Right atrium auricular region (tissue), 2 donors: Measurements from ENCODE around the gene RPH3AL. TPM values are rescaled to one million over a fixed set of nuclear protein-coding genes. Genes with fewer than 3 reads are reported as not detected.

Experiments used
- DNase-seq: peaks from one replicate; pipeline ENCODE4 v3.0.0-alpha.2; 2019; ENCODE audit warnings: low spot score
- H3K27ac ChIP-seq, 2 donors: fragments of 200-600 bp; sonication (generic); 1 replicate in 1 of 2; 2 replicates in 1 of 2; pipeline ENCODE4 v1.5.1; 2016 to 2019
- H3K27me3 ChIP-seq, 2 donors: fragments of 200-600 bp; sonication (generic); one replicate each; pipeline versions ENCODE4 v1.5.1 to v1.6.0; 2017 to 2019
- H3K36me3 ChIP-seq: fragments of 200-600 bp; sonication (generic); one replicate; pipeline ENCODE4 v1.5.1; 2016
- H3K4me1 ChIP-seq, 2 donors: fragments of 200-600 bp; sonication (generic); one replicate each; pipeline versions ENCODE4 v1.5.1 to v1.6.0; 2017 to 2019
- H3K4me3 ChIP-seq, 2 donors: fragments of 200-600 bp; sonication (generic); 1 replicate in 1 of 2; 2 replicates in 1 of 2; pipeline ENCODE4 v1.5.1; 2017 to 2019; ENCODE audit warnings: mild to moderate bottlenecking in 1 of 2, moderate library complexity in 1 of 2
- H3K9me3 ChIP-seq, 2 donors: fragments of 200-600 bp; sonication (generic); one replicate each; pipeline ENCODE4 v1.5.1; 2019
- total RNA-seq, 2 donors: library from RNA; depleted of rRNA; stranded (reverse); fragments of >200 nt; gene quantifications; one replicate each; pipeline ENCODE4 v1.1.0, GENCODE V29; 2016
- TF ChIP-seq, protein P1 (sequence below), 2 donors: fragments of 200-600 bp; sonication (generic); IDR thresholded peaks; one replicate each; pipeline ENCODE4 v1.5.1; 2019; ENCODE audit warnings: antibody characterized with exemption in 2 of 2

The RPH3AL gene
- total RNA-seq, 2 donors from 2014 or later: 7.2 to 13.1 TPM

DNA sequence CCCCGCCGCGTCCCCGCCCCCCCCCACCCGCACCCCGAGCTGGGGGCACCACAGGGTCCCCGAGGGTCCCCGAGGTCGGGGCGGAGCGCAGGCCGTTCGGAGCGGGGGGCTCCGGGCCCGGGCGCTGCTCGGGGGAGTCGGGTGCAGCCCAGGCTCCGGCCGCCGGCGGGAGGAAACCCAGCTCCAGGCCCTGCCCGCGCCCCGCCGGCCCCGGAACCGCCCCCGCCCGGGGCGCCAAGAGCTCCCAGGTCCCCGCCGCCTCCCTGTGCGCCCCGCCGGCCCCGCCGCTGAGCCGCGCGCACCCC, 33.2 kb upstream of the RPH3AL start:
- H3K9me3 ChIP-seq: no peaks in the 10 kb centered on the region
- no peaks in the 10 kb centered on the region for H3K36me3 ChIP-seq
- H3K4me3 ChIP-seq: peak overlapping the region; percentile 45 to 61
- TF ChIP-seq, protein P1, sequence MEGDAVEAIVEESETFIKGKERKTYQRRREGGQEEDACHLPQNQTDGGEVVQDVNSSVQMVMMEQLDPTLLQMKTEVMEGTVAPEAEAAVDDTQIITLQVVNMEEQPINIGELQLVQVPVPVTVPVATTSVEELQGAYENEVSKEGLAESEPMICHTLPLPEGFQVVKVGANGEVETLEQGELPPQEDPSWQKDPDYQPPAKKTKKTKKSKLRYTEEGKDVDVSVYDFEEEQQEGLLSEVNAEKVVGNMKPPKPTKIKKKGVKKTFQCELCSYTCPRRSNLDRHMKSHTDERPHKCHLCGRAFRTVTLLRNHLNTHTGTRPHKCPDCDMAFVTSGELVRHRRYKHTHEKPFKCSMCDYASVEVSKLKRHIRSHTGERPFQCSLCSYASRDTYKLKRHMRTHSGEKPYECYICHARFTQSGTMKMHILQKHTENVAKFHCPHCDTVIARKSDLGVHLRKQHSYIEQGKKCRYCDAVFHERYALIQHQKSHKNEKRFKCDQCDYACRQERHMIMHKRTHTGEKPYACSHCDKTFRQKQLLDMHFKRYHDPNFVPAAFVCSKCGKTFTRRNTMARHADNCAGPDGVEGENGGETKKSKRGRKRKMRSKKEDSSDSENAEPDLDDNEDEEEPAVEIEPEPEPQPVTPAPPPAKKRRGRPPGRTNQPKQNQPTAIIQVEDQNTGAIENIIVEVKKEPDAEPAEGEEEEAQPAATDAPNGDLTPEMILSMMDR (IDR thresholded peaks at IDR 0.05): no peak
- H3K4me1 ChIP-seq: peaks cover 0 to 17% of the 10 kb centered on the region in 2 donors
- no peak for DNase-seq
- peak overlapping the region; percentile 77 to 82 for H3K27ac ChIP-seq
- H3K27me3 ChIP-seq: no peaks in the 10 kb centered on the region

DNA sequence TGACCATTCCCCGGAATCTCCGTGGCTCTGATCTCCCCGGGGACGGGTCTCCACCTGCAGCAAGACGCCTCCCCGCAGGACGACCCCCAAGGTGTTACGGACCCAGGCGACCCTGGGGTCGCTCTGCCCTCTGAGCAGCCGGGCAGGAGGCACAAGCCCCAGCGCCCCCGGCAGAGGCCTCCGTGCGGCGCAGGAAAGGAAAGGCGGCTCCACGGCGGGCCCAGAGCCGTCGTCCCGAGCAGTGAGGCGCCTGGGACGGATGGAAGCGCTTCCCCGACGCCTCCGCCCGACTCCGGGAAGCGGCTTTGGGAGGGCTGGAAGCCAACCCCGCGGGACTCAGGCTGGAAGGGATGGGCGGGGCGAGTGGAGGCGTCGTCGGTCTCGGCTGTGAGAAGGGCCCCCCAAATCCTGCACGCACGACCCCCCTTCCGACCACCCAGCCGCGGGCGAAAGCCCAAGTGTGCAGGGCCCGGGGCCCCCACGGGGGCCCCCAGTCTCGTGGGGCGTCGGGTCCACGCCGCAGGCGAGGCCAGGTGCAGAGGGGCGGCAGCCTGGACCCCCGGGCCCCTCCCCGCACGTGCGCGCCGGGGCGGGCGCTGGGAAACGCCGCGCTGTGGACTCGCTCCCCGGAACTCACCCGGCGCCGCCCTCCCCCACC, 32.7 kb upstream of the RPH3AL start:
- peaks cover 0 to 17% of the 10 kb centered on the region in 2 donors for H3K4me1 ChIP-seq
- peak overlapping the region; percentile 45 to 61 for H3K4me3 ChIP-seq
- TF ChIP-seq, protein P1 (IDR thresholded peaks at IDR 0.05): no peak
- peak overlapping the region; percentile 77 to 82 for H3K27ac ChIP-seq
- no peak for DNase-seq
- H3K9me3 ChIP-seq: no peaks in the 10 kb centered on the region
- H3K36me3 ChIP-seq: no peaks in the 10 kb centered on the region
- H3K27me3 ChIP-seq: no peaks in the 10 kb centered on the region

DNA sequence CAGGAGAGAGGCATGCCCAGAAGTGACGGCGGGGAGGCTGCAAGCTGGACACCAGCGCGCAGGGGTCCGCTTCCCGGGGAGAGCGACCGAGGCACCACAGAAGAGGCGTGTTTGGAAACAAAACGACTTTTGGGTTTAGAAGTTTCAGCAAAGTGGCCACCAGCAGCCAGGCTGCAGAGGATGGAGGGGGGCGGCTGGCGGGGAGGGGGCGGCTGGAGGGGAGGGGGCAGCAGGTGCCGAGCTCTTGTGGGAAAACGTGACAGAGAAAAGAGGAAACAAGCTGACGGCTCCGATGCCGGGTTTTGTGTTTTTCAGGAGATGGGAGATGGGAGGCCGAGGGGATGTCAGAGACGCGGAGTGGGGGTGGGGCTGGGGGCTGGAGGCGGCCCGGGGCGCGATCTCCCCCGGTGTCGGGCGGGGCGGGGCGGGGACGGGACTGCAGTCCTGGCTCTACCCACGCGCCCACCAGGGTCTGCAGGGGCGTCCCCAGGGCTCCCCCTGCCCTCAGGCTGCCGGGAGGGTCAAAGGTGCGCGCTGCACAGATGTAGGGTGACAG, 32.1 kb upstream of the RPH3AL start:
- no peaks in the 10 kb centered on the region for H3K36me3 ChIP-seq
- H3K27me3 ChIP-seq: no peaks in the 10 kb centered on the region
- DNase-seq: no peak
- no peaks in the 10 kb centered on the region for H3K9me3 ChIP-seq
- H3K4me1 ChIP-seq: peaks cover 0 to 17% of the 10 kb centered on the region in 2 donors
- peak overlapping the region; percentile 45 to 61 for H3K4me3 ChIP-seq
- TF ChIP-seq, protein P1 (IDR thresholded peaks at IDR 0.05): no peak
- H3K27ac ChIP-seq: peak overlapping the region; percentile 77 to 82

DNA sequence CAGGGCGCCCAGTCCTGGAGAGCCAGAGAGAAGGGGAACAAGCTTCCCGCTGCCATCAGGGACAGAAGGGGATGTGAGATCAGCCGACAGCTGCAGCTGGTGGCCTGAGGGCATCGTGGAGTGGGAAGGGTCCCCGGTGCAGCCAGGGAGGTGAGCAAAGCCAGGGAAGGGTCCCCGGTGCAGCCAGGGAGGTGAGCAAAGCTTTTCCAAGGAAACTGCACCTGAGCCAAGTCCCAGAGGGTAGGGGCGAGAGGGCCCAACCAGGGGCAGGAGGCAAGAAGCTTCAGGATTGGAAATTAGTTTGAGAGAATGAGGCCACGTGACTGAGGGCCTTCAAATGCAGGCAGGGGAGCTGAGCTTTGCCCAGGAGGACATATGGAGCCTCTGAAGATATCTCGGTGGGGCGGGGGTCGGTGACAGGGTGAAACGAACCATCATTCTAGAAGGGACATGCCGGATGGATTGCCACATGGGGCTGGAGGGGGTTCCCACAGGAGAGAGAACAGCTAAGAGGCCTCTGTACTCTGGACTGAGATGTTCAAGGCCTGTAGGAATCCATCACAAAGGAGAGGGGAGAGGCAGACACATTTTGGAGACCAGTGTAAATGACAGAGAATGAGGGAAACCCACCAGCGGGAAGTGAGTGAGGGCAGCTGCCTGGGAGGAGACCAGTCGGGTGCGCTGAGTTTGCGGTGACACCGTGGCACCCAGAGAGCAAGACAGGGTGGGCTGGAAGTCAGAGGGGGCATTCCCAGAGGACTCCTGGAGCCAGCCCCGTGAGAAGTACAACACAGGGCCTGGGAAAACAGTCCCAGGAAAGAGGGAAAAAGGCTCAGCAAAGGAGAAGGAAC, 31.4 kb upstream of the RPH3AL start:
- H3K27ac ChIP-seq: peak overlapping the region; percentile 77 to 82
- no peak overlapping the region for H3K4me3 ChIP-seq
- H3K36me3 ChIP-seq: no peaks in the 10 kb centered on the region
- DNase-seq: no peak
- no peaks in the 10 kb centered on the region for H3K27me3 ChIP-seq
- no peaks in the 10 kb centered on the region for H3K9me3 ChIP-seq
- H3K4me1 ChIP-seq: peaks cover 0 to 17% of the 10 kb centered on the region in 2 donors
- TF ChIP-seq, protein P1 (IDR thresholded peaks at IDR 0.05): no peak

DNA sequence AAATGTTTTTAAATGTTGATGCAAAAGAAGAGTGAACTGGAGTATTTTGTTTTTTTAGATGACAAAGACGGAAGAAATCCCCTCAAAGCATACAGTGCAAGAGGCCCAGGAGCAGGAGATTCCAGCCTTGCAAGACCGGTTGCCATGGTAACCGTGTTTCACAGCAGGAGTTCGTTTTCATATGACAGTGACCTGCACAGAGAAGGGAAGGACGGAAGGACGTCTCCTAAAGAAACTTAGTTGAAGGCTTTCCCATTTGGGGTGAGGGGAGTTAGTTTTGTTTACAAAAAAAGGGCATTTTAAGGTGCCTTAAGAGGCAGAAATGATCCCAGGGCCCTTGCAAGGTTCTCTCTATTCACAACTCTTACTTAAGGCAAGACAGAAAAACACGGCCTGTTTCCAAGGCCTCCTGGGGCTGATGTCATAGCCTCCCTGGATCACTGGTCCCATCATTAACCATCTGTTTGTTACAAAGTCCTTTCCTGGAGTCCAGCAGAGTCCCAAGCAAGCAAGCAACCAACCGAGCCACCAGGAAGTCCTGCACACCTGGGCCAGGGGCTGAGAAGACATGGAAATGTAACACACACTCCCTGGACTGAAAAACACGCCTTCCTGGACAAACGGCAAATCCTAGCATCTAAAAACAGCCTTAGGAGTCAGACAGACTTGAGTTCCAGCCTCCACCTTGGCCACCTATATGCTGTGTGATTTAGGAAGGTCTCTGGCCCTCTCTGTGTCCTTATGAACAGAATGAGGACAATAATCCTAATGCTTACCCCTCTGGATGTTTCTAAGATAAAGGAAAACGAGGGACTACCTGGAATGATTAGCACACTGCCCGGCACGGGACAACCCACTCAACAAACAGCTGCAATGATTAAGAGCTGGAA, 30.3 kb upstream of the RPH3AL start:
- Histone ChIP-seq H3K27me3 (no peaks in the 10 kb centered on the region), H3K9me3 (no peaks in the 10 kb centered on the region), H3K4me1 (peaks cover 0 to 17% of the 10 kb centered on the region in 2 donors), H3K4me3 (no peak overlapping the region), H3K36me3 (no peaks in the 10 kb centered on the region), H3K27ac (no peak overlapping the region)
- DNase-seq: no peak
- TF ChIP-seq, protein P1 (IDR thresholded peaks at IDR 0.05): no peak
